HG03175 (cell line): ENCODE measurements around the gene MASP2.
"Not testable (repeated sequence)": the region's sequence is repeated elsewhere in the genome, so short reads cannot be mapped to it uniquely, and the experiment has no call there.

ENCODE experiments used
- ATAC-seq: cut with Tn5 transposase; IDR thresholded peaks from one replicate; pipeline ENCODE4 v1.9.1; 2021; ENCODE audit warnings: mild to moderate bottlenecking, moderate library complexity; ENCODE audit not compliant: unreplicated experiment

The MASP2 gene

GRCh38 chr1:11058595-11059154 is 11.6 kb upstream of the MASP2 start:
- ATAC-seq = no peak

DNA sequence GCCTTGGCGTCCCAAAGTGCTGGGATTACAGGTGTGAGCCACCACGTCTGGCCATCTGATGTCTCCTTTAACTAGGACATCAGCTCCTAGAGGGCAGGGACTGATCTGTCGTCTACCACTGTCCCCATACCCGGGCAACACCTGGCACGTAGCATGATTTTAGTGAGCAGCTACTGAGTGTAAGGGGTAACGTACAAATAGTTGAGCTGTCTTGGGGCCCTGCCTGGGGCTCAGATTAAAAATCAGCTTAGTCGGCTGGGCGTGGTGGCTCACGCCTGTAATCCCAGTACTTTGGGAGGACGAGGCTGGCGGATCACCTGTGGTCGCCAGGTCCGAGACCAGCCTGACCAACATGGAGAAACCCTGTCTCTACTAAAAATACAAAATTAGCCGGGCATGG is 11.0 kb upstream of the MASP2 start:
- no peak for ATAC-seq

DNA sequence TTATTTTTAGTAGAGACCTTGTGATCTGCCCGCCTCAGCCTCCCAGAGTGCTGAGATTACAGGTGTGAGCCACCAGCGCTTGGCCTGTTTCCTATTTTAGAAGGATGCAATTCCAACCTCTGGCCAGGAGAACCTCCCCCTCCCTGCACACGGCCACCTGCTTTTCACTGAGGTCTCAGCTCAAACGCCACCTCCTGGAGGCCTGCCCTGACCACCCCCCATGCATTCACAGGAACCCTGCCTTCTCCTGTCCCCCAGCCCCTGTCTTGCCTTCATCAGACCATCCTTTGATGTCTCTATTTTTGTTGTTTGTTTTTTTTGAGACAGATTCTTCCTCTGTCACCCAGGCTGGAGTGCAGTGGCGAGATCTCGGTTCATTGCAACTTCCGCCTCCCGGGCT is 10.4 kb upstream of the MASP2 start:
- ATAC-seq = no peak

DNA sequence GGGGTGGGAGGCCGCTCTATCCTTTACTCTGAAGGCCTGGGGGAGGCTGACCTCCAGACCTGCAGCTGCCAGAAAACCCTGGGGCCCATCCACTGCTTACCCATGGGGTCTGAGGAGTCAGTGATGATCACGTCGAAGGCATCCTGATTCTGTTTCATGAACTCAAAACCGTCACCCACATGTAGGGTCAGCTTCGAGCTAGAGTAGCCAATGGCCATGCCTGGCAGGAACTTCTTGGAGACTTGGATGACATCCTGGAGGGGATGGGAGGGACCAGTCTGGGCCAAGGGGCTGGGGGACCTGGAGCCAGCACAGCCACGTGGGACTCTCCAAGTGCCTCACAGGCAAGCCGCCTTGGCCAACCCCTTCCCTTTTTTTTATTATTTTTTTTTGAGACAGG is 9.5 kb upstream of the MASP2 start:
- ATAC-seq = no peak

- ATAC-seq = no peak
These were observed 8.6 kb upstream of the MASP2 start for GRCh38 chr1:11055676-11056075.

GRCh38 chr1:11054666-11055065 is 7.6 kb upstream of the MASP2 start:
- no peak for ATAC-seq

- no peak for ATAC-seq
These were observed 7.1 kb upstream of the MASP2 start for GRCh38 chr1:11054181-11054580.

- no peak for ATAC-seq
These were observed 6.7 kb upstream of the MASP2 start for GRCh38 chr1:11053758-11054137.

DNA sequence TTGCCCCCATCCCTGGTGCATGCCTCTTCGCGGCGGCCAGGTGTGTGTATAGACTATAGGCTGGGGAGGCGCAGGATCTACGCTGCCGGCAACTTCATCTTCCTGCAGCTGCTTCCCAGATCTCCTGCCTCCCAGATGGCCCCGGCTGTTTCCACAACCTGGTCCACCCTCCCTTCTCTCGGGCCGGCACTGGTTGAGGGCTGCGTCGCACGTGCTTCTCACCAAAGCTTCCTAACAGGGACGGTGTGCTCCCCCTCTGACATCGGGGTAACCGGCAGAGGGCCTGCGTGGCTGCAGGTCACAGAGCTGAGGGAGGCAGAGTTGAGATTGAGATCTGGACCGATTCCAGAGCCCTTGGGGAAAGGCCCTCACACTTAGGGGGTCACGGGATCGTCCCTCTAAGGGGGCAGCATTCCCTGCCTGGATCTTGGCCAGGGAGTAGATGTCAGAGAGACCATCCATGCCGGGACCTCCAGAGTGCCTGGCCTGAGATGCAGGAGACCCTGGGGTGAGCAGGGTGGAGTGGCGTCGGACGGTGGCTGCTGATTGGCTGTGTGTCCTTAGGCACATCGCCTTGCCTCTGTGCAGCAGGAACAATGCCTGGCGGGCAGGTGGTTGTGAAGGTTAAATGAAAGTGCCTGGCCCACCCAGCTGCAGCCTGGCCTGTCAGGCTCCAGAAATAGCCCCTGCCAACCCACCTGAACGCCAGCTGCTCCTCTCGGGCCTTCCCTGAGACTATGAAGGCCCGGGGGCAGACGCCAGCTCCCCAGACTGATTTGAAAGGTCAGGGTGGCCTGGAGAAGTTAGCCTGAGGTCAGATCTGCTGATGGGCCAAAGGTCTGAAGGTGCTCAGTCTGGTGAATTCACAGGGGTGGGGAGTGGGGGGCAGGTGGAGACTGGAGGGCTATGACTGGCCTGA is 6.1 kb upstream of the MASP2 start:
- no peak for ATAC-seq

DNA sequence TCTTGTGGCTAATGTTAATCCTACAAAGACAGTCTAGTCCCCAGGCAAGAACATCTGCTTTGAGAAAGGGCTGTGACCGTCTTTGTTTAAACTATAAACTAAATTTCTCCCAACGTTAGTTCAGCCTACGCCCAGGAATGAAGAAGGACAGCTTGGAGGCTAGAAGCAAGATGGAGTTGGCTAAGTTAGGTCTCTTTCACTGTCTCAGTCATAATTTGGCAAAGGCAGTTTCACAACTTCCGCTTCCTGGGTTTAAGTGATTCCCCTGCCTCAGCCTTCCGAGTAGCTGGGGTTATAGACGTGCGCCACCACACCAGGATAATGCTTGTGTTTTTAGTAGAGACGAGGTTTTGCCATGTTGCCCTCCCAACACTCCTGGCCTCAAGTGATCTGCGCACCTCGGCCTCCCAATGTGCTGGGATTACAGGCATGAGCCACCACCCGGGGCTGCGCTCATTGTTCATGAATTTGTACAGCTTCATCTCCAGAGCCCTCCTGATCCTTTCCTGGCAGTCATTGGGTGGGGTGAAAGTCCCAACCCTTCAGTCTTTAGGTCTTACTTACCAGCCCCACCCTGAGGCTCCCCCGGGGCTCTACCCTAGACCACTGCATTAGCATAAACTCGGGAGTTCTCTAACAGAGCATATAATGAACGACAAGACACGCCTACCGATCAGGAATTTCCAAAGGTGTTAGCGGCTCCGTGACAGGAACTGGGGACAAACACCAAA is 4.9 kb upstream of the MASP2 start:
- ATAC-seq = no peak

GRCh38 chr1:11051121-11051520 is 4.1 kb upstream of the MASP2 start:
- not testable (repeated sequence) for ATAC-seq

GRCh38 chr1:11046270-11046566 is 821 bp downstream of the MASP2 start:
- ATAC-seq = no peak

DNA sequence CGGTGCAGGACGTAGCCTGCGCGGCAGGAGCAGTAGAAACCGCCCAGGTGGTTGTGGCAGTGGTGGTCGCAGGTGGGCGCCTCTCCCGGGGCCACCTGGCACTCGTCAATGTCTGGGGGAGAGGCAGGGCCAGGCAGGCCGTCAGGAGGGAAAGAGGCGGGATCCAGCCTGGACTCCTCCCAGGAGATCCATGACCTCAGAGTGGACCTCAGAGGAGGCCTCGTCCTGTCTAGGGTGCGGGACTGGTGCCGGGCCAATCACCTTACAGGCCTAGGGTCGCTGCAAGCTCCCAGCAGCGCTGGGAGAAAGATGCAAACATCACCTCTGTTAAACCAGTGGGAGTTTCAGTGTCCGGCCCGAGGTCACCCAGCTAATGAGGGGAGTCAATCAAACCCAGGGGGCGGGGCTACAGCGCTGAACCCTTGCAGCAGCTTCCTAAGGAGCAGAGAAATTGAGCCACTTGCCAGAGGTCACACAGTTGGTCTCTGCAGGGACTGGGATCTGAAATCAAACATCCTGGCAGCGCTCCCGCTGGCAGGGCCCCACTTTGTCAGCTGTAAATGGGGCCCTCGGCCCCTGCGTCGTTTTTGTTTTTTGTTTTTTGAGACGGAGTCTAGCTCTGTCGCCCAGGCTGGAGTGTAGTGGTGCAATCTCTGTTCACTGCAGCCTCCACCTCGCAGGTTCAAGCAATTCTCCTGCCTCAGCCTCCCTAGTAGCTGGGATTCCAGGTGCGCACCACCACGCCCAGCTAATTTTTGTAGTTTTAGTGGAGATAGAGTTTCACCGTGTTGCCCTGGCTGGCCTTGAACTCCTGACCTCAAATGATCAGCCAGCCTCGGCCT is 1.4 kb downstream of the MASP2 start:
- ATAC-seq = no peak

DNA sequence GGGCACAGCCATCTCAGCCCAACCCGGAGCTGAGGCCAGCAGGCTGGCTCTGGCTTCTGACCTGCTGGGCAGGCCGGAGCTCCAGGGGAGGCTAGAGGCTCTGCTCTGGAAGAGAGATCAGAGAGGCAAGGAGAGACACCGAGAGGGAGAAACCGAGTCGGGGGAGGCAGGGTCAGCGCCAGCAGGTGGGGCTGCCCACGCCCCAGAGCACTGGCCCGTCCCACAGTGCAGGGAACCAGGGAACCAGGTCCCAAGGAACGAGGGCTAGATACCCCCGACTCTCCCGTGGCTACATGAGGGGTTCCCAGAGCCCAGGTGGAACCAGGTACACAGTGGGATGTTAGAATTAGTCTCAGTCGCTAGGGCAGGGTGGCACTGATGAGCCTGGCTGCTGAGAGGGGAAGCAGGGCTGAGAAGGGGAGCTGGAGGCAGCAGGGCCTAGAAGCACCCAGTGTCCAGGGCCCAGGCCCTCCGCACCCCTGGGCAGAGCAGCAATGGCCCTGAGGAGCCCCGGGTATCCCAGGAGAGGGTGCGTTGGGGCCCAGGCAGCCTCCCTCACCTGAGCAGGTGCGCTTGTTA is 2.1 kb downstream of the MASP2 start:
- no peak for ATAC-seq

DNA sequence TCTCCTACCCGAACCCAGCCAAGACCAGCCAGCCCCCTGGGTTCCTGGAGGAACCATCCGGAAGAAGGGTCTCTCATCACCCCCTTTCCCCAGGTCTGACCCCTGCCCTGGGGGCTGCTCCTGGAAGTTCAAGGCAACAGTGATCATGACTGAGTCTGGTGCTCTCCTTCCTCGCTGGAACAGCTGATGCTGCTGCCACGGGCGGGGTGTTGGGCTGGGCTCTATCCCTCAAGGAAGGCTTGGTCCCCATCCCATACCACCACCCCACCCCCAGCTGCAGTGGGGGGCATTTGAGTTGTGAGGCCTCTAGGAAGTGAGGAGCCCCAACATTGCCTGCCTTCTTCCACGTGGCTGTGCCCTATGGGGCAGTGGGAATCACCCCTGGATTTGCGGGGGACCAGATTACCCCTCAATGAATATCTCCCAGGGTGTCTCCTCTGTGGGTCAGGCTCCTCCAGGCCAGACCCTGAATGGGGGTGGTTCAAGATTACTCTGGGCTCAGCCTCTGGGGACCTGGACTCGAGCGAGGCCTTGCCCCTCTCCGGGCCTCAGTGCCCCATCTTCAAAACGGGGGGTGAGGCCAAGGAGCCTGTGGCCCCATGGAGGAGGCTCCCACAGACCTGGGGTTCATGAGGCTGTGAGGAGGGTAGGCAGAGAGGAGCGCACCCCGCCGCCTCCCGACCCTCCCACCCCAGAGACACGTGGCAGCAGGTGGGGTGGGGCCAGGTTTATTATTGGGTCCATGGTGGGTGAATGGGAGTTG is 2.8 kb downstream of the MASP2 start:
- ATAC-seq = no peak

- ATAC-seq = no peak
These were observed 3.8 kb downstream of the MASP2 start for GRCh38 chr1:11042995-11043874.

DNA sequence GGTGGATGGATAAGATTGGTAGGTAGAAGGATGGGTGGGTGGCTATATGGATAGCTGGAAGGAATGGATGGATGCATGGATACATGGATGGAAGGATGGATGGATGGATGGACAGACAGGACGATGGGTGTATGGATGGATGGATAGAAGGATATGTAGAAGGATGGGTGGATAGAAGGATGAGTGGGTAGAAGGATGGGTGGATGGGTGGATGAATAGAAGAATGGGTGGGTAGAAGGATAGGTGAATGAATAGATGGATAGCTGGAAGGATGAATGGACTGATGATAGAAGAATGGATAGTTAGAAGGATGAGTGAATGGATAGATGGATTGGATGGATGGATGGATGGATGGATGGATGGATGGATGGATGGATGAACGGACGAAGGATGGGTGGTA is 5.0 kb downstream of the MASP2 start:
- no peak for ATAC-seq

DNA sequence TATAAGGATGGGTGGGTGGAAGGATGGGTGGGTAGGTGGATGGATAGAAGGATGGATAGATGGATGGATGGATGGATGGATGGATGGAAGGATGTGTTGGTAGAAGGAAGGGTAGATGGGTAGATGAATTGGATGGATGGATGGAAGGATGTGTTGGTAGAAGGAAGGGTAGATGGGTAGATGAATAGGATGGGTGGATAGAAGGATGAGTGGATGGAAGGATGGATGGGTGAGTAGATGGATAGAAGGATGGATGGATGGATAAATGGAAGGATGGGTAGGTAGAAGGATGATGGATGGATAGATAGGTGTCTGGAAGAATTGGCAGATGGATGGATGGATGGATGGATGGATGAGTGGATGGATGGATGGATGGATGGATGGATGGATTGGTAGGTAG is 6.0 kb downstream of the MASP2 start:
- no peak for ATAC-seq

- not testable (repeated sequence) for ATAC-seq
These were observed 7.0 kb downstream of the MASP2 start for GRCh38 chr1:11040105-11040429.
